Astrocyte of the spinal cord (primary cell): ENCODE data around the gene FRA10AC1.

Source experiments
- DNase-seq: peaks from one replicate; pipeline ENCODE4 v3.0.0; 2011; ENCODE audit warnings: low read depth, low spot score
- H3K4me3 ChIP-seq: 2 replicates; pipeline ENCODE4 v1.5.1; 2011; ENCODE audit warnings: low read depth, mild to moderate bottlenecking, low read length, moderate library complexity
- in situ Hi-C: cut with HindIII; loops from 2 replicates; pipeline ENCODE4 v1.10.0; 2017; ENCODE audit warnings: low sequenced_read_pairs
- TF ChIP-seq, protein P1 (sequence below): IDR thresholded peaks from 2 replicates; pipeline ENCODE4 v1.5.1; 2012; ENCODE audit warnings: low read depth, mild to moderate bottlenecking, low read length, inconsistent platforms

Gene FRA10AC1

DNA sequence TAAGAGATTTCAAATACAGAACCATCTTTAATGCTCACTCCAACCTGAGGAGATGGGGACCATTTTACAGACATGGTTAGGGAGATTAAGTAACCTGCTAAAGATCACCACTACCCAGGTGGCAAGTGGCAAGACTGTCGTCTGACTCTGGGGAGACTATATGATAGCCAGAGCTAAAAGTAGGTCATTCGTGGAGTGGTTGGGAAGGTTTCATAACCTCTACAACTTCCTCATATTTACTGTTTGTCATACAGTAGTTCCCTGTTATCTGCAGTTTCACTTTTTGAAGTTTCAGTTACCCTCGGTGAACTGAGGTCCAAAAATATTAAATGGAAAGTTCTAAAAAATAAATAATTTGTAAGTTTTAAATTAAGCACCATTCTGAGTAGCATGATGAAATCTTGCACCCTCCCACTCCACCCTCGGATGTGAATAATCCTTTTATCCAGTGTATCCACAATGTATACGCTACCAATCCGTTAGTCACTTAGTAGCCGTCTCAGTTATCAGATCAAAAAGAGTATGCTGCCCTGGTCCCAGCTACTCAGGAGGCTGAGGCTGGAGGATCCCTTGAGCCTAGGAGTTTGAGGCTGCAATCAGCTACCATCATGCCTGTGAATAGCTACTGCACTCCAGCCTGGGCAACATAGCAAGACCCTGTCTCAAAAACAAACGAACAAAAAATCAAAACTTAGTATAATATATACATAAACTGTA is 40.4 kb upstream of the FRA10AC1 start:
- DNase-seq, result no peak
- TF ChIP-seq, protein P1, sequence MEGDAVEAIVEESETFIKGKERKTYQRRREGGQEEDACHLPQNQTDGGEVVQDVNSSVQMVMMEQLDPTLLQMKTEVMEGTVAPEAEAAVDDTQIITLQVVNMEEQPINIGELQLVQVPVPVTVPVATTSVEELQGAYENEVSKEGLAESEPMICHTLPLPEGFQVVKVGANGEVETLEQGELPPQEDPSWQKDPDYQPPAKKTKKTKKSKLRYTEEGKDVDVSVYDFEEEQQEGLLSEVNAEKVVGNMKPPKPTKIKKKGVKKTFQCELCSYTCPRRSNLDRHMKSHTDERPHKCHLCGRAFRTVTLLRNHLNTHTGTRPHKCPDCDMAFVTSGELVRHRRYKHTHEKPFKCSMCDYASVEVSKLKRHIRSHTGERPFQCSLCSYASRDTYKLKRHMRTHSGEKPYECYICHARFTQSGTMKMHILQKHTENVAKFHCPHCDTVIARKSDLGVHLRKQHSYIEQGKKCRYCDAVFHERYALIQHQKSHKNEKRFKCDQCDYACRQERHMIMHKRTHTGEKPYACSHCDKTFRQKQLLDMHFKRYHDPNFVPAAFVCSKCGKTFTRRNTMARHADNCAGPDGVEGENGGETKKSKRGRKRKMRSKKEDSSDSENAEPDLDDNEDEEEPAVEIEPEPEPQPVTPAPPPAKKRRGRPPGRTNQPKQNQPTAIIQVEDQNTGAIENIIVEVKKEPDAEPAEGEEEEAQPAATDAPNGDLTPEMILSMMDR, result no peak
- no peak overlapping the region for H3K4me3 ChIP-seq
- in situ Hi-C loops, result no loop called here

DNA sequence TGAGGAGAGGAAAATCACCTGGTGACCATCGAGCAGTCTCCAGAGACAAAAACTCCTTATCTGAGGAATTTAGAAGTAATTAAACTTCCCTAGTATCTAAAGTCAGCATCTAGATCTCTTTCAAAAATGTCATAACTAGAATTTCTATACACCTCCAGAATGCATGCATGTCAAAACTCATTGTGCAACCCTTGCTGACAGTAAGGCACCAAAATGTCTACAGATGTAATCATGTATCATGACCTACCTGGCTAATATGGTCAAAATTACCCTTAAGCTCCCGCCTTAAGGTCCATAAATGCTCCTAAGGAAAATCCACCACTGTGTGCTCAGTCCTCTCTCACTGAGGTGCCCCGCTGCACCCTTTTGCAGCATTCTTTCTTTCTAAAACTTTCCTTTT is 39.0 kb upstream of the FRA10AC1 start:
- no peak overlapping the region for H3K4me3 ChIP-seq
- in situ Hi-C loops, result no loop called here
- TF ChIP-seq, protein P1, result no peak
- DNase-seq, result no peak

DNA sequence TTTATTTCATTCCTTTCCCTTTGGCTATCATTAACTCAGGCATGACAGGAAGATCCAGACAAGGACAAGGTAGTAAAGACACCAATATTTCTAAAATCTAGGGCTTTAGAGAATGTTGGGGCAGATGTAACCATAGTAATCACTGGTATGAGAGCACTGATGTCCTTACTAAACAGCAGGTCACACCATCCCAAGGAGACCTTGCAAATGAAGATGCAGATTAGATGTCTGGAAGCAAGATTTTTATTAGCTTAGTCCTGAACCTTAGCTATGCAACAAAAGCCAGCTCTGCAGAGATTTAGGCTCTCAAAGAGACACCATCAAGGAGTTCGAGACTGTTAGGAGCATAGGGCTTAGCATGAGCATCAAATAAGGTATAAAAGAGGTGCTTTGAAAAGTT is 23.6 kb upstream of the FRA10AC1 start:
- no peak for DNase-seq
- TF ChIP-seq, protein P1, result no peak
- H3K4me3 ChIP-seq, result no peak overlapping the region
- in situ Hi-C loops, result no loop called here

DNA sequence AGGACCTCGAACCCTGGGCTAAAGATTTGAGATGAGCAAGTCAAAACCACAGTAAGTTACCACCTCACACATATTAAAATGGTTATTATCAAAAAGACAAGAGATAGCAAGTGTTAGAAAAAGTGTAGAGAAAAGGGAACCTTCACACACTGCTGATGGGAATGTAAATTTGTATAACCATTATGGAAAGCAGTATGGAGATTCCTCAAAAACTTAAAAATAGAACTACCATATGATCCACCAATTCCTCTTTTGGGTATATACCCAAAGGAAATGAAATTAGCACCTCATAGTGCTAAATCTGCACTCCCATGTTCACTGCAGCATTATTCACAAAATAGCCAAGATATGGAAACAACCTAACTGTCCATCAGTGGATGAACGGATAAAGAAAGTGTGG is 20.8 kb upstream of the FRA10AC1 start:
- in situ Hi-C loops, result no loop called here
- TF ChIP-seq, protein P1, result no peak
- no peak for DNase-seq
- no peak overlapping the region for H3K4me3 ChIP-seq

DNA sequence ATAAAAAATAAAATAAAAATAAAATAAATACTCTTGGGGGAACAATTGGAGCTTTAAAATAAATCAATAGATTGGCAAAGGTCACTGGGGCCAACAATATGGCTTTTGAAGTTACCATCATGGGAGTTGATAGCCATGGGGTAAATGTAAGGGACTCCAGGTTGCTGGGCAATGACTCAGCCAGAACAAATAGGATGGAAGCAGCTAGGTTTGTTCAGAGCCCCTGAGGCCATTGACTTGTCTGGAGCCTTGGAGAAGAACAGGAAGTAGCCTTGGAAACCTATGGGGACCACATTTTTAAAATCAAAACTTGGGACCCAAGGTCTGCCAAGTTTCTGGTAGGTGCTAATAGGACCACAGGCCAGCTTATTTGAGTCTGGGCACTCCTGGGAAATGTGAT is 20.2 kb upstream of the FRA10AC1 start:
- no peak overlapping the region for H3K4me3 ChIP-seq
- TF ChIP-seq, protein P1, result no peak
- in situ Hi-C loops, result no loop called here
- DNase-seq, result no peak

DNA sequence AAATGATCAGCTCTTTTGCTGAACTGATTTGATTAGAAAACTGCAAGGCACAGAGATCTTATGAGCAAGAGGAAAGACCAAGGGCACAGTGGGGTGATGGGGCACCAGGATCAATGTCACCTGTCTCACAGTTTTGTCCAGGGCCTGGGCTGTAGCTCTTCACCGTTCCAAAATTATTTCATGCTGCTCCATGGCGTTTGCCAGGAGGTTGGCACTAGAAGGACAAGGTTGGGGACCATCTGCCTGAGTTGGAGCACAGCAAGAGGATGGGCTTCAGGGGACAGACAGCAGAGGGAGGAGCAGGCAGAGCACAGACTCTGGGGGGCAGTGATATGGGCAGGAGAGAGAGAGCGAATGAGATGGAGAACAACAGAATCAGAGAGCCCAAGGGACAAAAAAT is 17.5 kb upstream of the FRA10AC1 start:
- no peak overlapping the region for H3K4me3 ChIP-seq
- TF ChIP-seq, protein P1, result no peak
- in situ Hi-C loops, result no loop called here
- DNase-seq, result no peak
